NCI-H128 (cell line): ENCODE data around the gene NUDT1.

ENCODE experiments used
- DNase-seq: peaks from one replicate; lab custom pipeline; 2025; ENCODE audit not compliant: unreplicated experiment; lab: John Stamatoyannopoulos, UW

NUDT1 gene

DNA sequence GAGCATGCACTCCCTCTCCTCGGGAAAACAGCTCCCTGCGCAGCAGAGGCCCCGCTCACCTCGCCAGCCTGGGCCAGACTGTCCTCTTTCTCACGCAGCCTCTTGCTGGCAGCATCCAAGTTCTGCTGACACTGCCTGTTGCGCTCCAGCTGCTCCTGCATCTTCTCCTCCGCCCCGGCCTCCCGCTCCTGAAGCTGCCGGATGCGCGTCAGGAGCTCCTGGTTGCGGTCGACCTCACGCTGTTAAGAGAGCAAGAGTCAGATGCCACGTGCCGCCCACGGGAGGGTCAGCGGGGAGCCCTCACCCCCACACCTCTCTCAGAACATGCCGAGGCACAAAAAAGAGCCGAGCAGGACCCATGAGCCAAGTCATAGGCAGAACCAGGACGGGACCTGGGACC is 19.5 kb upstream of the NUDT1 start:
- no peak for DNase-seq

DNA sequence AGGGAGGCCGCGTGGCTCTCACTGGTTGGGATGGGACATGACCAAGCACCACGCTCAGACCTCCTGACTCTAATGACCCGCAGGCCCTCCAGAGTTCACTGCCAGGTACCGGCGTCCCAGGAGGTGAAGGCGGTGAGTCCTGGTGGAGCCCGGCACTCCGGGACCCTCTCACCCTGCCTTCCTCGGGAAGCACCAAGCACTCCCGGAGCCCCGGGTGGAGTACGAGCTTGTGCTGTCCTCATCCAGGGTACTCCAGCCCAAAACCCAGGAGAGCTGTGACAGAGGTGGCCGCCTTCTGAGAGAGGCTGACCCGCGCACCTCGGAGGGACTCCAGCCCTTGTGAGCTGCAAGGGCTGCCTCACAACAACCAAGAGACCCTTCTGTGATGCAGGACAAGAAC is 18.7 kb upstream of the NUDT1 start:
- DNase-seq: no peak

DNA sequence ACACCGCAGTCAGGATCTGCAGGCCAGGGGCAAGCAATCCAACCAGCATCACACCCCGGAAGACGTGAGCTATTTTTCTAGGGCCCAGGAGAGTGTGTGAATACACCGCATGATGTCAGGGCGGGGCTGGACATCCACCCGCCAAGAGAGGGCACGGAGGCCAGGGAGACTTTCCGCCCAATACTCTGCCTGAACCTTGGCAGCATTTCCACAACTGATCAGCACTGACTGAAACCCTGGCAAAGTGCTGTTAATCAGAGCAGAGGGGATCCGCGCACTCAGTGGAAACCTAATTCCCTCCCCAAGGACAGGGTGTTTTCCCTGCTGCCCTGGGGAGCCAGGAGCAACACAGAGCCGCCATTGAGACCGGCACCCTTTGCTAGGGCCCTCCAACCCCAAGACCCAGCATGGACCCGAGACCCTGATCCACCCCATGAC is 17.5 kb upstream of the NUDT1 start:
- no peak for DNase-seq

GRCh38 chr7:2224934-2225333 is 17.1 kb upstream of the NUDT1 start:
- DNase-seq: no peak

DNA sequence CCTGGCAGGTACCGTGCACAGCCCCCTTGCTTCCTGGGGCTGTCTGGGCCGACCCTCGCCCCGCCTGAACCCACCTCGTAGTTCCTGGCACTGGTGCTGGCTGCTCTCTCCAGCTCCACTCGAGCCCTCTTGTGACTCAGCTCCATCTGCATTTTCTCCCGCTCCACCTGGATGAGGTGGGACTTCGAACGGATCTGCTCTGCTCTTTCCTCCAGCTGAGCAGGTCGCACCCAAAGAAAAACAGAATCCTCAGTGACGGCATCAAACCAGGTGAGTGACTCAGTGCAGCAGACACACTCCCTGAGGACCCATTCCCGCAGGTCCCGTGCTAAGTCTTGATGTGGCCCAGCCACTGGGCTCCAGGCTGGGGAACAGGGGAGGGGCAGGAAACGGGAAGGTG is 16.7 kb upstream of the NUDT1 start:
- DNase-seq: no peak

GRCh38 chr7:2225830-2226229 is 16.2 kb upstream of the NUDT1 start:
- DNase-seq: no peak

DNA sequence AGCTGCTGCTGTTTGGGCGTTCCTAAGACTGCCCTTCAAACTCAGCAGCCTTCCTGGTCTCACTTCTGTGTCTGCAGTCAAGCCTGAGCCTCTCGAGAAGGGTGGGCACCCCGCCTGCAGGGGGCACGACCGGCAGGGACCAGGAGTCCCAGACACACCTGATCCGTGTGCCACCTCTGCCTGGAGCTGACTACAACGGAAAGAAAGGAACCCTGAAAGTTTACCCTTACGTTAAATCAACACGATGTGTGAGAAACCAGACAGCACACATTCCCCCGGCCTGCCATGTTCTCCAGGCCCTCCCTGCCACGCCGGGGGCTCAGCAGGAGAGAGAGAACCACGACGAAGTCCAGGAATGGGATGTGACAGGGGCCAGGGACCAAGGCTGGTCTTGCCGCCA is 14.3 kb upstream of the NUDT1 start:
- no peak for DNase-seq

- no peak for DNase-seq
These were observed 13.1 kb upstream of the NUDT1 start for GRCh38 chr7:2228921-2229320.

GRCh38 chr7:2229467-2229866 is 12.6 kb upstream of the NUDT1 start:
- DNase-seq: no peak

GRCh38 chr7:2230226-2230625 is 11.8 kb upstream of the NUDT1 start:
- DNase-seq: no peak

- DNase-seq: no peak
These were observed 11.1 kb upstream of the NUDT1 start for GRCh38 chr7:2230882-2231281.

- no peak for DNase-seq
These were observed 9.8 kb upstream of the NUDT1 start for GRCh38 chr7:2231992-2232765.

- peak; percentile 62 for DNase-seq
These were observed 9.1 kb upstream of the NUDT1 start, which contains the start of gene MAD1L1 for GRCh38 chr7:2232766-2233520. MAD1L1 (minus strand) TSS chr7:2232945; CDS start chr7:2230133, 2,812 bp downstream.

GRCh38 chr7:2233926-2234325 is 8.1 kb upstream of the NUDT1 start:
- no peak for DNase-seq

DNA sequence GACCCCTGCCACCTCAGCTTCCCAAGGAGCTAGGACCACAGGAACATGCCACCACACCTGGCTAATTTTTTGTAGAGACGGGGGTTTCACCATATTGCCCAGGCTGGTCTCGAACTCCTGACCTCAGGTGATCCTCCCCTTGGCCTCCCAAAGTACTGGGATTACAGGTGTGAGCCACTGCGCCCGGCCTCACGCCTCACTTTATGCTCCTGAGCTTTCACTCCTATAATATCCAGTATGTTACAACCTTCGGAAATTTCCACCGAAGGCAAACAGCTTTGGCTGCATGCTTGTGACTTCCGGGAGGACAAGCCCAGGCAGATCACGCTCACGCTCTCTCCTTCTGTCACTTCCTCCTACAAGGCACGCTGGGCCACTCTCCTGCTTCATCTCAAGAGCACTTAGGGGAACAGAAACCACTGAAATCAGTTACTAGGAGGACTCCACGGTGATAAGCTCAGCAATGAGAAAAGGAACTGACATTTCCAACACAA is 4.9 kb upstream of the NUDT1 start:
- DNase-seq: no peak

- no peak for DNase-seq
These were observed 2.8 kb upstream of the NUDT1 start for GRCh38 chr7:2239242-2239641.

DNA sequence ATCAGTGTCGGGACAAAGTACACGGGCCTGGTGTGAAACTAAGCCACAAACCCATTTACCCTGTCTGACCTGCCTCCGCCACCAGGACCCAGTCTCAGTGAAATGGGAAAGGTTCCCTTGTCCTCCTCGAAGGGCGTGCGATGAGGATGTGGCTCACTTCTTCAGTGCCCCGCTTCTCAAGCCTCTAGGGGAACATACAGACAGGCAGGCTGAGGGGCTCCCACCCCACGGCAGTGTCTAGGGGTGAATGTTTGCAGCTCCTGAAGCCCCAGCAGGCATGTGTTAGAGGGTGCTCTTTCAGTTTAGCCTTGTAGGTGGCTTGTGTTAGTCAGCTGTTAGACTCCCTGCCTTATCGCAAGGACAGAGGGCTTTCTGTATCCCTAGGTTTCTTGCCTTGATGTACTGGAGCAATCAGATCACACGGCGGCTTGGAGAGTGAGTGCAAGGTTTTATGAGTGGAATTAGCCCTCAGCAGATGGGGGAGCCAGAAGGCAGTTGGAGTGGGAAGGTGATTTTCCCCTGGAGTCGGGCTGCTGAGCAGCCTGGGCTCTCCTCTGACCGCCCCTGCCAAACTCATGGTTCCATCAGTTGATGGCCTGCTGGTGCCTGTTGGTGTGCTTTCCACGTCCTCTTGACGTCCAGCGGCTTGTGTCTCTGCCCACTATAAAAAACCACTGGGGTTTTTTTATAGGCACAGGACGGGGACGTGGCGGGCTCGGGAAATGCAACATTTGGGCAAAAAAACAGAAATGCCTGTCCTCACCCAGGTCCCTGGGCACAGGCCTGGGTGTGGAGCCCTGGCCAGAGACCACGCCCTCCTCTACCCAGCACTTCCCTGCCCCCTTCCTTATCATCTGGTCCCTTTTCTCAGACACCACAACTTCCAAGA is 759 bp downstream of the NUDT1 start:
- no peak for DNase-seq

GRCh38 chr7:2243458-2243857 is 1.4 kb downstream of the NUDT1 start:
- no peak for DNase-seq

DNA sequence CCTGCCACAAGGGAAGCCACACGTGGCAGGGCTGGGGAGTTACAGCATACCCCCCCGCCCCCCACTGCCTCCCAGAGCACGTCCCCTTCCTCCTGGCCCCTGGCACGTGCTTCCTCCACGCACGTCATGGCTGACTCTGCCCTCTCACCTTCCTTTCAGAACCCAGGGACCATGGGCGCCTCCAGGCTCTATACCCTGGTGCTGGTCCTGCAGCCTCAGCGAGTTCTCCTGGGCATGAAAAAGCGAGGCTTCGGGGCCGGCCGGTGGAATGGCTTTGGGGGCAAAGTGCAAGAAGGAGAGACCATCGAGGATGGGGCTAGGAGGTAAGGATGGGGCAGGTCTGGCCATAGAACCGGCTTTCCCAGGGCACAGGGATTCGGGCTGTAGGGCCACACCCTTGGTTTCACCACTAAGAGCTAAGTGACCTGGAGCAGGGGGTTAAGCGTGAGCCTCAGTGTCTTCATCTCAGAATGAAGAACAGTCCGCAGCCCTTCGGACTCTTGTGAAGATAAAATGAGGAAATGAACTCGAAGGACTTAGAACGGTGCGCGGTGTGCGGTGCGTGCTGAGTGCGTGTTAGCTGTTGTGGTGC is 2.5 kb downstream of the NUDT1 start:
- no peak for DNase-seq

DNA sequence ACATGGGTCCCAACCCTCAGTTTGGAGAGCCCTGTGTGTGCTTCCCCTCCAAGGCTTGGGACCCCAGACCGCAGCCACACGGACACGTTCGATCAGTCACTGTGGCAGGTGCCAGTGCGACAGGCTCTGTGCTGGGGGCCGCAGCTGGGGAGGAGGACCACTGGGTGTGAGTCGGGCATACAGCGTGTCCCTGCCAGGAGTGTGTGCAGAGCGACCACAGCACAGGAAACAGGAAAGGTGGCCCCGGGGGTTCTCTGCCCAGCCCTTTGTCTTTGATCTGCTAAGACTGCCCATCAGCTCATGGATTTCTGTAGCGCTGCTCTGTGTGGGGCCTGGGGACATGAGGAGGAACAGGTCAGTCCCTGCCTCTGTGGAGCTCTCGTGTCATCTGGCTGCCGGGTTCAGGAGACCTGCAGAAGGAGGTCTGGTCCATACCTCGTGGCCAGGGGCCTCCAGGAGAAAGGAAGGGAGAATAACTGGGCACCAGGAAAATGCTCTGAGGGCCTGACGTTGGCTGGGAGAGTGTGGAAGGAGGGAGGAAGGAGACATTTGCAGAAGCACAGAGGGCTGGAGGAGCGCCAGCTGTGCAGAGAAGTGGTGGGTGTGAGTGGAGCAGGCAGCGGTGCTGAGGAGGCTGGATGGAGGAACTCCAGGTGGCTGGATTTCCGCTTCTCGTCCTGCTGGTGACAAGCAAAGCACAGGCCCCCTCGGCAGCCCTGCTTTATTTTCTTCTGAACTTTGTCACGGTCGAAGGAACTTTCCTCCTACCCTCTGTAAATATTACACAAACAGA is 4.1 kb downstream of the NUDT1 start:
- DNase-seq: no peak
